ENCODE results near the gene NKD1.

GRCh38 chr16:50525716-50526115, 22.5 kb upstream of the NKD1 start:
- TF ChIP-seq CTCF (IDR thresholded peaks at IDR 0.05) (no peak), POLR2AphosphoS5 (IDR thresholded peaks at IDR 0.05) (no peak), POLR2A (IDR thresholded peaks at IDR 0.05) (no peak)
